ACC112 (cell line): ENCODE measurements around the gene IFIT5.

Experiments
- H2AFZ ChIP-seq: fragments of 200-600 bp; sonication (generic); one replicate; pipeline ENCODE4 v1.6.0; 2017; ENCODE audit warnings: antibody characterized with exemption, low read length; ENCODE audit not compliant: unreplicated experiment
- H3K27ac ChIP-seq: fragments of 200-600 bp; sonication (generic); 2 replicates; pipeline ENCODE4 v1.5.1; 2014; ENCODE audit warnings: low read depth, mild to moderate bottlenecking, antibody characterized with exemption, low read length, moderate library complexity
- H3K27me3 ChIP-seq: fragments of 200-600 bp; sonication (generic); 2 replicates; pipeline ENCODE4 v1.6.1; 2014; ENCODE audit warnings: mild to moderate bottlenecking, antibody characterized with exemption, low read length, moderate library complexity, mixed read lengths; ENCODE audit not compliant: insufficient read depth
- H3K36me3 ChIP-seq: fragments of 200-600 bp; sonication (generic); 2 replicates; pipeline ENCODE4 v1.6.1; 2016; ENCODE audit warnings: mild to moderate bottlenecking, antibody characterized with exemption, low read length, moderate library complexity, mixed read lengths; ENCODE audit not compliant: insufficient read depth
- H3K4me1 ChIP-seq: fragments of 200-600 bp; sonication (generic); one replicate; pipeline ENCODE4 v1.6.1; 2016; ENCODE audit warnings: low read length, mixed read lengths; ENCODE audit not compliant: insufficient read depth, unreplicated experiment, control insufficient read depth
- H3K4me3 ChIP-seq: fragments of 200-600 bp; sonication (generic); 2 replicates; pipeline ENCODE4 v1.5.1; 2014; ENCODE audit warnings: mild to moderate bottlenecking, low read depth, low read length
- H3K79me2 ChIP-seq: fragments of 200-600 bp; sonication (generic); one replicate; pipeline ENCODE4 v1.6.0; 2016; ENCODE audit warnings: low read length; ENCODE audit not compliant: control insufficient read depth, unreplicated experiment, insufficient read depth

Gene IFIT5

DNA sequence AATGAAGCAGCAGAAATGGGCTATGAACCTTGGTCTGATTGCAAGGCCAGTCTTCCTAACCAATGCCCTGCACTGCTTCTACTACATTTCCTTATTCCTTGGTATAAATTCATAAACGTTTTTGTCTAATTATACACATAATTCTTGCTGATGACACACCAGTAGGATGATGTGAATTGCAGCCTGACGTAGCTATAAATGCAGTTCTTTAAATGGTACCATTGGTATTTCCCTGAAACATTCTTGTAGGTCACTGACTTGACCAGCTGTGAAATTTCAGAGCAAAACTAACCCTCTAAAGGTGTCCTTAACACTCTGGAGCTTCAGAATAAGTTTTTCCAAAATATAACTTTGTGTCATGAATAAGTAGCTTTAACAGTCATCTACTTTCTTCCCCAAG lies 50.8 kb downstream of the IFIT5 start:
- H3K4me1 ChIP-seq: peaks cover 36% of the 10 kb centered on the region
- H3K27me3 ChIP-seq: no peaks in the 10 kb centered on the region
- H2AFZ ChIP-seq: no peak overlapping the region
- no peak overlapping the region for H3K4me3 ChIP-seq
- H3K79me2 ChIP-seq: no peaks in the 10 kb centered on the region
- no peak overlapping the region for H3K27ac ChIP-seq
- H3K36me3 ChIP-seq: no peaks in the 10 kb centered on the region

DNA sequence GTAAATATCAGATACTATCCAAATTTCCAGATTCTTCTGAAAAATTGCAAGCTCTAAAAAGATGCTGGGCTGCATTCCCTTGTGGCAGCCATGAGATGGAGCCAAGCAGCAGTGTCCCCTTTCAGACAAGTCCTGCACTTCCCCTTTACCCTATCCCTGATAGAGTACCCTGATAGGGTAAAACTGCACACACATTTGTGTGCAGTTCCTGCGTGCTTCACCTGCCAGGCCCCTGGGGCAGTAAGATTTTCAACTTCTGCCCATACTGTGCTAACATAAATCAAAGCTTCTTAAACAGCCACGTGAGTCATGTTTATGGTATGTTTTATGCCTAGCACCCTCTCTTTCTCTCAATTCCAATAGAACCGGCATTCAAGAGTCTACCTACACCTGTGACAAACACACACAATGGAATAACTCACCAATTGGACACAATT lies 52.2 kb downstream of the IFIT5 start:
- peak overlapping the region; percentile 27; the same call in 1 of the 2 replicates for H3K27ac ChIP-seq
- H3K27me3 ChIP-seq: no peaks in the 10 kb centered on the region
- H3K4me3 ChIP-seq: no peak overlapping the region
- H3K4me1 ChIP-seq: peaks cover 51% of the 10 kb centered on the region
- no peak overlapping the region for H2AFZ ChIP-seq
- H3K79me2 ChIP-seq: no peaks in the 10 kb centered on the region
- no peaks in the 10 kb centered on the region for H3K36me3 ChIP-seq

DNA sequence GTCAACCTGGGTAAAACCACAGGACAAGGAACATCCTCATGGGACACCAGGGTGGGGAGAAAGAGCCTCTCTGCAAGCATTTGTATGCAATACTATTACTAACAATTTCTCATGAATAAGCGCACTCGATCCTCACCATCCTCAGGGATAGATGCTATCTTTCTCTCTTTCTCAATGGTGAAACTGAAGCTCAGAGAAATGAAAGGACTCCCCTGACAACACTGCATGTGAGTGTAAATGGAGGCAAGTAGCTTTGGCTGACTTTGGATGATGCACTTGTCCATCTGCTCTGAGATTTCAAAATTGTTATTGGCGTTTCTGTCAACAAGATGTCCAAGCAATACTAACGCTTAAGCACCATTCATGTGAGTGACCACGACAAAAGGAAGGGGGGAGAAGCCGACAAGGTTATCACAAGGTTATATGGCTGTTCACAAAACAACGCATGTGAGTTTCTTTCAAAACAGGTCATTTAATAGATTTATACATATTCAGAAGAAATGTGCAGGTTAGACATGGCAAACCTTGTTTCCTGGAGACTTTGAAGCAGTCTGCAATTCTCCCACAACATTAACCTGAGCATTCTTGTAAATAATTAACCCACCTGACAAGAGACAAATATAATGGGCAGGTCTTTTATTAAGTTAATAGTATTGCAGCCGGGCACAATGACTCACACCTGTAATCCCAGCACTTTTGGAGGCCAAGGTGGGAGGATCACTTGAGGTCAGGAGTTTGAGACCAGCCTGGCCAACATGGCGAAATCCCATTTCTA lies 54.0 kb downstream of the IFIT5 start:
- H3K4me1 ChIP-seq: peaks cover 51% of the 10 kb centered on the region
- no peak overlapping the region for H2AFZ ChIP-seq
- no peaks in the 10 kb centered on the region for H3K27me3 ChIP-seq
- no peaks in the 10 kb centered on the region for H3K79me2 ChIP-seq
- H3K27ac ChIP-seq: no peak overlapping the region
- H3K36me3 ChIP-seq: no peaks in the 10 kb centered on the region
- H3K4me3 ChIP-seq: no peak overlapping the region

DNA sequence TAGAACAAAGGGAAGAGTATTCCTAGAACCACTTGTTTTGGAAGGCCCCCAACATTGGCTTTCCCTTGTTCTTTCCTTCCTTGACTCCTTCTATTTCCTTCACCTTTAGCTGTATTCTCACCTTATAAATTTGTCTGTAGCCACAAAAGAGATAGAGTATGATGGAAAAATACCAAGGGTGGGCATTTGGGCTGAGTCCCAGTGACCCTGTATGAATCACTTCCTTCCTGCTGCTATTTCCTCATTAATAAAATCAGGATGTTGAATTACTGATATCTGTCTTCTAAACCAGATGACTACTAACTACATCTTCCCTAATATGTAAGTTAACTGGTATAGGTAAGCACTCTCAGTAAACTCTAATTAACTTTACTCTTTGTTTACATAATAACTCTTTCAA lies 55.1 kb downstream of the IFIT5 start:
- no peaks in the 10 kb centered on the region for H3K36me3 ChIP-seq
- H3K27me3 ChIP-seq: no peaks in the 10 kb centered on the region
- no peak overlapping the region for H2AFZ ChIP-seq
- H3K27ac ChIP-seq: peak overlapping the region; percentile 29
- peaks cover 51% of the 10 kb centered on the region for H3K4me1 ChIP-seq
- H3K79me2 ChIP-seq: no peaks in the 10 kb centered on the region
- H3K4me3 ChIP-seq: no peak overlapping the region
